Activated T-cell treated with anti-CD3 and anti-CD28 coated beads for 48 hours (primary cell): ENCODE data around the gene FOXF1.

ENCODE experiments used
- DNase-seq: peaks from one replicate; pipeline ENCODE4 v3.0.0-alpha.2; 2020; ENCODE audit warnings: low read depth

The FOXF1 gene

DNA sequence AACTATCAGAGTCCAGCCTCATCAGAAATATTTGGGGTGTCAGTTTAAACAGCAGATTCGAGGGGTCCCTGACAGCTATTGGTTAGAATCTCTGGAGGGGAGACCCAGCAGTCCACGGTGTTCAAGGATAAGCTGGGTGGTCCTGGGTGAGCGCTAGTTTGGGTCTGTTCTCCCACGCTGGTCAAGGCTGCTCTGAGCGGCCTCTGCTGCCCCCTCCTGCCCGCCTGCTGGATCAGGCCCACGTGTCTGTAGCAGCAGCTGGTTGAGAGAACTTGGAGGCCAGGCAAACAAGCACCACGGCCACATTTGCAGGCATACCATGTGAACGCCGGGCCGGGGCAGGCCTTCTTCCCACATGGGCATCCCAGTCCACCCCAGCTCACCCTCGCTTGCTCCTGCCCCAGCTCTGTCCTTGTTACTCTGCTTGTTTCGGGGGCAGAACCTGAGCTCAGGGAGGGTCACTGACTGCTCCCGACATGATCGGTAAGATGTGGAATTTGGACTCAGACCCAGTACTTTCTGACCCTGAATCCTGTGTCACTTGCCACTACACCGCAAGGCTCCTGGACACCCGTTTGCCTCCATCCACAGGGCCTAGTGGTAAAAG lies 7.4 kb downstream of the FOXF1 start:
- DNase-seq: no peak

GRCh38 chr16:86519007-86519648 lies 8.8 kb downstream of the FOXF1 start:
- DNase-seq: no peak

- no peak for DNase-seq
These were observed 9.5 kb downstream of the FOXF1 start for GRCh38 chr16:86519649-86520316.

DNA sequence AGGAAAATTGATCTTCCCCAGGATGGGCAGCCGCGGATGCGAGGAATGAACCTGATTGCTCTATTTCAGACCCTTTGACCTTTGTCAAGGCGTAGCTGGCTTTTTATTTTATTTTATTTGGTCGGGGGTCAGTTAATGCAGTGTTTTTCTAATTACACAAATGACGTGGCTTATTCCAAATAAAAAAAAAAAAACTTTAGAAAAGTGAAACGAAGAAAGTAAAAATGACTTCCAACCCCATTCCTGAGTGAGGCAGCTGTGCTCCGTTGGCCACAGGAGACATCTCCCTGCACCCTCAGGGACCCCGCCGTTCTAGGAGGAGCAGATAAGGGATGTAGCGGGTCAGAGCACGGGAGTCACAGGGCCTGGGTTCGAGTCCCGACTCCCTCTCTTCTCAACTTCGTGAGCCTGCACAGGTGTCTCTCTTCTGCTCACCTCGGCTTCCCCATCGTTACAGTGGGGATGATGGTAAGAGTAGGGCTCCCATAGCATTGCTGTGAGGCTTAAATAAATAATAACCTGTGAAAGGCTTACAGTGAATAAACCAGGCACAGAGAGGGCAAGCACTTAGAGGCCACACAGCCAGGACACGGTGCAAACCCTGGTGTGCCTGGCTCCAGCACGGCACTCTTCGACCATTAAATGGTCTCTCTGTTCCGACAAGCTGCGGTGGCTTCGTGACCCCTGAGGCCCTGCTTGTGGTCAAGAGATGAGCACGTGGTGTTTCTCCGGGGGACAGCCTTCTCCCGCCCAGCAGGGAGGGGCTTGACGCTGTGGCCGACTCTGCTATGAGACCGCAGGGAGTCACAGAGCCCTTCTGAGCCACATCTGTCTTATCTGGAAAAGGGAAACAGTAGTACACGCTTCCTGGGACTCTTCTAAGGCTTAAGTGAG lies 10.2 kb downstream of the FOXF1 start:
- DNase-seq: no peak

DNA sequence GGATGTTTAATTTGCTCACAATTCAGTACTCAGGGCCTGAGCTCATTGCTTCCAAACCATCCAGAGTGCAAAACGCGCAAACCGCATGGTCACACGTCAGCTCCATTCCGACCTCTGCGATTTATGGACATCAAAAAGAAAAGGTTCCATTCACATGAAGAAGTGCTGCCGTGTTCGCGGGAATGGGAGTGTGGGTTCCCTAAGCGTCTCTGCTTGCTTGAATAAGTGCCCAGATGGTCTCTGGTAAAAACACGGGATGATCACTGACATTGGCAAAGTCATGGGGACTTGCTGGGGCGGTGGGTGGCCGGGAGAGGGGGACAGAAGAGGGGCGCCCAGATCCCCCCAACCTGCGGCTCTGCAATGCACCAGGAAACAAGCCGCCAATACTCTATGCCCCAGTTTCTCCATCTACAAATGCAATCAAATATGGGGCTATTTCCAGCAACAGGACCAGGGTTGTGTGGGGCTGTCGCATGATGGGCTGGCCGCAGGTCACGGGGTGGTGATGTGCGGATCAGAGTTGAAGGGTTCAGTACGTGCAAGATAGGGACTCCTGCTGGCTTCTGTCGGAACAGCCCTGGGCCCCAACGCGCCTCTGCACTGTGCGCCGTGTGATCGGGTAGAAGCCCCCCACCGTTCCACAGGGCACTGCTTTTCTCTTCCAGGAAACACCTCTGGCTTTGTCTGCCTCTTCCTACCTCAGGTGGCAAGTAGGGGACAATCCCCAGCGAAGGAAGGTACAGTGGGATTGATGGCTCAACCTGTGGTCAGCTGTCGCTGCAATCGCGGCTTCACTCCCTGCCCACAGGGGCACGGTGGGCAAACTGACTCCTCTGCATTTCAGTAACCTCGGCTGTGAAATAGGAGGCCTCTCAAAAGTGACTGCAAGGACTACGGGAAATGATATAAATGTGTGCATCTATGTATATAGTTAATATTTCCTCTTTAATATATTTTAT lies 11.2 kb downstream of the FOXF1 start:
- no peak for DNase-seq

GRCh38 chr16:86522634-86523033 lies 12.3 kb downstream of the FOXF1 start:
- no peak for DNase-seq

DNA sequence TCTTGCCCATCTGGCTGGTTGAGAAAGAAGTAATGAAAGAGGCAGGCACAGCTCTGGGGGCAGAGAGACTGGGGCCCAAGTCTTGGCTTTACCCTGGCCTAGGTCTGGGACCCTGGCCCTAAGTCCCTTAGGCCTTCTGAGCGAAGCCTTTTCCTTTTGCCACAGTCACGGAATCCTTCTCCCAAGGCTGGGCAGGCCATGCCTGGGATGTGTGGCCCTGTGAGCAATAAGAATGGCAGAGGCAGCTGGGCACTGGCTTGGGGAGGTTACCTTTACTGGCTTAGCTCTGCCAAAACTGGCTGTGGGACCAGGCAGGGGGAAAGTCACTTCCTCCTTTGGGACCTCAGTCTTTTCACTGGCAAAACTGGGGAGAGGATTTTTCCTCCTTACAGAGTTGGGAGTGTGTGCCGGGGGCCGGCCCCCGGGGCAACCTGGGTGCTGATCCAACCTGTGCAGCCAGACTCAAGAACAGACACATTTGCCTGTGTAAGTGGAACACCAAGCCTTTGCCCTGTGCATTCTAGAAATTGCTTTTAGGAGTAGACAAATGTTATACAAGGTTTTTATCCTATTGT lies 12.9 kb downstream of the FOXF1 start:
- no peak for DNase-seq

- no peak for DNase-seq
These were observed 13.7 kb downstream of the FOXF1 start for GRCh38 chr16:86524029-86524428.

DNA sequence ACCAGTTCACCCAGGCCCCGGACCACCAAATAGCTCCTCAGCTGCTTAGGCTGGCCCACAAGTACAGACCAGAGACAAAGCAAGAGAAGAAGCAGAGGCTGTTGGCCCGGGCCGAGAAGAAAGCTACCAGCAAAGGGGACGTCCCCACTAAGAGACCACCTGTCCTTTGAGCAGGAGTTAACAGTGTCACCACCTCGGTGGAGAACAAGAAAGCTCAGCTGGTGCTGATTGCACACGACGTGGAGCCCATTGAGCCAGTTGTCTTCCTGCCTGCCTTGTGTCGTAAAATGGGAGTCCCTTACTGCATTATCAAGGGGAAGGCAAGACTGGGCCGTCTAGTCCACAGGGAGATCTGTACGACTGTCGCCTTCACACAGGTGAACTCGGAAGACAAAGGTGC lies 15.4 kb downstream of the FOXF1 start:
- no peak for DNase-seq

- DNase-seq: no peak
These were observed 17.0 kb downstream of the FOXF1 start for GRCh38 chr16:86527366-86527765.

DNA sequence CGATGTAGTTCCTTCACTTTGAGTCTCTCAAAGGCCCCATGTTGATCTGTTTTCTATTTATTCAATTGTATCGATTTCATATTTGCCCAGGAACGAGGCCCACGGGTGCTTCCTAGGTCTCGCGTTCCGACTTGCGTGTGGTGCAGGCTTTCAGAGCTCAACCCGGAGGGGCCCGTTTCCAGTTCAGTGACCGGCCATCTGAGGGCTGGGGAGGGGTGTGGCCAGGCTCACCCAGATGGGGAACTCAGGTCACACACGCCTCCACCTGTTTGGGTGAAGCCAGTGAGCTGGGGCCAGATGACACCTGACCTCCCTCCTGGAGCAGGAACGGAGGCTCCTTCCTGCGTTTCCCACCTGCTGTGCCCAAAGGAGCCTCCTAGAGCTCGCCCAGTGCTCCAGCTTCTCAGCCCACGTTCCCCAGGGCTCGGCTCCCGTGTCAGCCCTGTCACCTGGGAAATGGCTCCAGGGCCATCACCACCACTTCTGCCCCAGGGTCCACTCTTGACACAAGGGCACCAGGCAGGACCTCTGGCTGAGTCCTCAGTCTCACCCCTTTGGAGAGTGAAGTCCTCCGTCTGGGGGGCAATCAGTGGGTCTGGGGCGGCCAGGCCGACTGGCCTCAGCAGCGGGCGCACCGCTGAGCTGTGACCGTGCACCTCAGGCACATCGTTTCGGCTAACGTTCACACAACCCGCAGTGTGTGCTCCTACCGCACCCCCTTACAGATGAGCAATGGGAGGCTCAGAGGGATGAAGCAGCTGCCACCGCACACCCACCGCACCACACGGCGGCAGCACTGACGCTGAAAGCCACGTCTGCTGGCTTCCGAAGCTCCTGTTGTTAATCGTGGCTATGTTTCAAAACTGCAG lies 18.0 kb downstream of the FOXF1 start:
- DNase-seq: no peak

GRCh38 chr16:86529160-86529559 lies 18.8 kb downstream of the FOXF1 start:
- no peak for DNase-seq

DNA sequence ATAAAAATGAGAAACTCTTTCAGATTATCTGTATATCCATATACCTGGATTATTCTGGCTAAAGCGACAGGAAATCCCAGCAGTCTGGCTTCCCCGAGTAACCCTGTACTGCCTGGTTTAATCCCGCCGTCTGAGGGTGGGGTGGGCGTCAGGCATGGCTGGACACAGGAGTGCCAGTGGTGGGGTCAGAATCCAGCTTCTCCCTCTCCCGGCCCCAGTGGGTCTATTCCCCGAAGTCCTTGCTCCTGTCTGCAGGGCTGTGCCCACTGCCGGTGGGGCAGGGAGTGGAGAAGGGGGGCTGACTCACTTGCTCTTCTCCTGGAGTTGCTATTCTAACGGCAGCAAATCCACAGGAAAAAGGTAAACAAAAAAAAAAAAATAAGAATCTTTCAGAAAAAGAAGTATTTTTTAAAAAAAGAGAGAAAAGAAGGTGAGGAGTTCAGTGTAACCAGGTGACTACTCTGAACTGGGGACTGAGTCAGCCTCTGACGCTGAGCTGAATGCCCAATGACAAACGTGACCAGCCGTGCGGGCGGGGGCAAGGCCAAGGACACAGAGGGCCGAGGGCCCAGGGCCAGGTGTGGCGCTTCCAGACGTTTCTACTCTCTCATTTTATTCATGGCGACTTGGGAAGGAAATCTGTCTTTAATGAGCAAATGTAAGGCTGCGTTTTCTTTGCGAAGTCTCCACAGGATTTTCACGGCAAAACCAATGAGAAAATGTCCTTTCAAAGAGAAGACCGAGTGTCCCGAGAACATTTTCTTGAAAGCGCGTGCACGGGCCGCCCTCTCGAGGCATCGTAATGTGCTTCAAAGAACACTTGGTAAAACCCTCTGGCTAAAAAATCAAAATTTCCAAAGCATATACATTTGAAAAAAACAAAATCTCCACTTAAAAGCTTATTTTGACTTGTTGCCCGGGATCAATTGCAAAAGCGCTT lies 20.2 kb downstream of the FOXF1 start:
- no peak for DNase-seq

DNA sequence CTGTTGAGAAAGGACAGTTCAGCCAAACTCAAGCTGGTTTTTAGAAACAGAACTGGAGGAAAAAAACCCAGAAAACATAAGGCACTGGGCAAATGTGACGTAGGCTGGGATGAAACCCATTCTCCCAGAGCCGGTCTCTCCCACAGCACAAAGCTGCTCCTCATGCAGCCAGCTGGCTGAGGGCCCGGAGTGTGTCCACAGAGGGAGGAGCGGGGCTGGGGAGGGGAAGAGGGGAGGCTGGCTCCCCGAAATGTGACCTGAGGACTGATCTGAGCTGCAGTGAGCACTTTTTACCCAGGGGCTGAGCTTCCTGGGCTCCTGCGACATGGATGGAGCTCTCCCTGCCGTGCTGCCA lies 20.8 kb downstream of the FOXF1 start:
- DNase-seq: no peak

GRCh38 chr16:86531641-86532525 lies 21.6 kb downstream of the FOXF1 start:
- DNase-seq: no peak

DNA sequence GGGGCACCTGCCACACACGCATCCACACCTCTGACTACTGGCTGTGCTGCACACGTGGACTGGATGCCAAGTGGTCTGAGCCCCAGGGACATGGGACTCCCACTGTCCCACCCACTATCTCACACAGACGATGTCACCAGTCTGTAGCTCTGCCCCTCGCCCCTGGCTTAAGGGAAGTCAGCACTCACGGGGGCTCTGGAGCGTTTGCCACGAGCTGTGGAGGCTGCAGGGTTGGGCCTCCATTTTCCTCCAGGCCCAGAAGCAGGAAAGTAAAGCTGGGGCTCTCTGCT lies 22.1 kb downstream of the FOXF1 start:
- DNase-seq: no peak

GRCh38 chr16:86533076-86533475 lies 22.7 kb downstream of the FOXF1 start:
- DNase-seq: no peak

DNA sequence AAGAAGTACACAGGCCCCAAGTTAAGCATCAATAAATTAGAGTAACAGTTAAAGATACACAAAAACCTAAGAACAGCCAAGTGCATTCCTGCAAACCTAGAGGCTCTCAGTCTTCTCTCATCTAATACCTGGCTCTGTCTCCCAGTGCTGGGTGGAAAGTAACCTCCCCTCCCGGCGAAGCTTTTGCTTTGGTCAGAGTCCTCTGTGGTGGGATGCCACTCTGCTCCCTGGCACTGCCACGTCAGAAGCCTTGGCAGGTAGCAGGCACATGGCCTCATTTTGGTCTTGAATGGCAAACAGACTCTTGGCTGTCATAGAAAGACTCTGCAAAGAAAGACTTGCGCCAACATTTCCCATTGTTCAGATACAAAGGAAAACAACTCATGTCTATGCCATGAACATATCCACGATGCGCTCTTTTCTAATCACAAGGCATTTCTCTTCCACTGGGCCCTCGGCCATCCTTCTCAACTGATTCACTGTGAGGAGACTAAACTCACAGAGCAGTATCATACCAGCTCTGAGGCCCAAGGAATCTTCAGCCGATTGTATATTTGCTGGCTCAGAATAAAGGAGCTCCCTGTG lies 23.5 kb downstream of the FOXF1 start:
- DNase-seq: no peak
